HG02763 (cell line): ENCODE data around the gene SPTBN4.
"Not testable (repeated sequence)": the region's sequence is repeated elsewhere in the genome, so short reads cannot be mapped to it uniquely, and the experiment has no call there.

ENCODE experiments used
- ATAC-seq: cut with Tn5 transposase; IDR thresholded peaks from one replicate; pipeline ENCODE4 v1.9.1; 2021; ENCODE audit warnings: mild to moderate bottlenecking, moderate library complexity; ENCODE audit not compliant: unreplicated experiment

Gene SPTBN4

GRCh38 chr19:40556953-40557530, 90.2 kb downstream of the SPTBN4 start:
- ATAC-seq, result no peak

GRCh38 chr19:40559394-40559793, 92.6 kb downstream of the SPTBN4 start:
- ATAC-seq, result no peak

DNA sequence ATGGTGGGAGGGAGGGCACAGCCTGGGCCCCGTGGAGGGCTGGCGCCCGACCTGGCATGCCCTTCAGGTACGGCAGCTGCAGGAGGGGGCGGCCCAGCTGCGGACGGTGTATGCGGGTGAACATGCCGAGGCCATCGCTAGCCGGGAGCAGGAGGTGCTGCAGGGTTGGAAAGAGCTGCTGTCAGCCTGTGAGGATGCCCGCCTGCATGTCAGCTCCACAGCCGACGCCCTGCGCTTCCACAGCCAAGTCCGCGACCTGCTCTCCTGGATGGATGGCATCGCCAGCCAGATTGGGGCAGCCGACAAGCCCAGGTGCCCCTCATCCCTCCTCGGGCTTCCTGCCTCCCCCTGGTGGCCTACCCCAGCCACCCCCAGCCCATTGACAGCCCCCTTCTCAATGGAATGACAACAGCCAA, 93.3 kb downstream of the SPTBN4 start:
- no peak for ATAC-seq

DNA sequence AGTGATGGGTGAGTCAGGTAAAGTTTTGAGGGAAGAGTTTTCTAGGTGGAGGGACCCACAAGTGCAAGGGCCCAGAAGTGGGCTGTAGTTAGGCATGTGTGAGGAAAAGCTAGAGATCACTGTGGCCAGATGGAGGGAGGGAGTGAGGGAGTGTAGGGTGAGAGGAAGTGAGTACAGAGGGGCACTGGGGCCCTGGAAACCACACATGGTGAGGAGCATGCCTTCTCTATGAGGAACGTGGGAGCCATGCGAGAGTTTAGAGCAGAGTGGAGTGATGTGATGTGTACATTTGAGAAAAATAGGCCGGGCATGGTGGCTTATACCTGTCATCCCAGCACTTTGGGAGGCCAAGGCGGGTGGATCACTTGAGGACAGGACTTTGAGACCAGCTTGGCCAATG, 95.1 kb downstream of the SPTBN4 start:
- no peak for ATAC-seq

GRCh38 chr19:40564535-40564934, 97.7 kb downstream of the SPTBN4 start:
- ATAC-seq, result not testable (repeated sequence)

DNA sequence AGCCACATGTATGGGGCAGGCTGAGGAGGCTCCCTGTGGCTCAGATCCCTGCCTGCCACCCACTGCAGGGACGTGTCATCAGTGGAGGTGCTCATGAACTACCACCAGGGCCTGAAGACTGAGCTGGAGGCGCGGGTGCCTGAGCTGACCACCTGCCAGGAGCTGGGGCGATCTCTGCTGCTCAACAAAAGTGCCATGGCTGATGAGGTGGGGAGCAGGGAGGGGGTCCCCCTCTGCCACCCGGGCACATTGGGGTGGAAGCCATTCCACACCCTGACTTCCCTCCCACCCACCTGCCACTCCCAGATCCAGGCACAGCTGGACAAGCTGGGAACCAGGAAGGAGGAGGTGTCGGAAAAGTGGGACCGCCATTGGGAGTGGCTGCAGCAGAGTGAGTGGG, 98.6 kb downstream of the SPTBN4 start:
- no peak for ATAC-seq

DNA sequence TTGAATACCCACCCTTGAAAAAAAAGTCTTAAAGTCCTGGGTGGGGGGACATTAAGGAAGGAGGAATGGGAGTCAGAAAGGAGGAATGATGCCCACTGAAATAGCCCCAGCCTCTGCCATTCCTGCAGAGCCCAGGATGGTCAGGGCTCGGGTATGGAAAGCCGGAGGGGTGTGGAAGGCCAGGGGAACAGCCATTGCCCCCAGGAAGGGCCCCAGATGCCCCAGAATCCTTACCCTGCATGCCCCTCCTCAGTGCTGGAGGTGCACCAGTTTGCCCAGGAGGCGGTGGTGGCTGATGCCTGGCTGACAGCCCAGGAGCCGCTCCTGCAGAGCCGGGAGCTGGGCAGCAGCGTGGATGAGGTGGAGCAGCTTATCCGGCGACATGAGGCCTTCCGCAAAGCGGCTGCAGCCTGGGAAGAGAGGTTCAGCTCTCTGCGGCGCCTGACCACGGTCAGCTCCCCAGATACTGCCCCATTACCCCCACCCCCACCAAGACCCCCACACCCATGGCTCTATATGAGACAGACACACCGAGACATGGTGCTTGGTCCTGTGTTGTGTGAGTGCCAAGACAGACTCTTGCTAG, 99.2 kb downstream of the SPTBN4 start:
- ATAC-seq, result no peak

GRCh38 chr19:40567040-40567749, 100.4 kb downstream of the SPTBN4 start:
- no peak for ATAC-seq

DNA sequence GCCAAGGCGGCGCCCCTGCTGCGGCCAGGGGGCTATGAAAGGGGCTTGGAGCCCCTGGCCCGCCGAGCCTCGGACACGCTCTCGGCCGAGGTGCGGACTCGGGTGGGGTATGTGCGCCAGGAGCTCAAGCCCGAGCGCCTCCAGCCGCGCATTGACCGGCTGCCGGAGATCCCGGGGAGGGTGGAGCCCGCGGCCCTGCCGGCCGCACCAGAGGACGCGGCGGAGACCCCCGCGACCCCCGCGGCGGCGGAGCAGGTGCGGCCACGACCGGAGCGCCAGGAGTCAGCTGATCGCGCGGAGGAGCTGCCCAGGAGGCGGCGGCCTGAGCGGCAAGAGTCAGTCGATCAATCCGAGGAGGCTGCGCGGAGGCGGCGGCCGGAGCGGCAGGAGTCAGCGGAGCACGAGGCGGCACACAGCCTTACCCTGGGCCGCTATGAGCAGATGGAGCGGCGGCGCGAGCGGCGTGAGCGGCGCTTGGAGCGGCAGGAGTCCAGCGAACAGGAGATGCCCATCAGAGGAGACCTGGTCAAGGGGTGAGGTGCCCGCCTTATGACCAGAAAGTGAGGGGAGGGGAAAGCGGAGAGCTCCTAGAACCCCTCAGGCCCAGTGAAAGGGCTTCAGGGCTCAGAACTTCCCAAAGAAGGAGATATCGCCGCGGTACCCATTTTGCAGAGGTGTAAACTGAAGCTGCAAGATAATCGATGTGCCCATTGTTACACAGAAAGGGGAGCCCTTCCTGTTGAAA, 101.1 kb downstream of the SPTBN4 start:
- ATAC-seq, result no peak

- peak; percentile 83 for ATAC-seq
These were observed 103.7 kb downstream of the SPTBN4 start for GRCh38 chr19:40570313-40571004.

DNA sequence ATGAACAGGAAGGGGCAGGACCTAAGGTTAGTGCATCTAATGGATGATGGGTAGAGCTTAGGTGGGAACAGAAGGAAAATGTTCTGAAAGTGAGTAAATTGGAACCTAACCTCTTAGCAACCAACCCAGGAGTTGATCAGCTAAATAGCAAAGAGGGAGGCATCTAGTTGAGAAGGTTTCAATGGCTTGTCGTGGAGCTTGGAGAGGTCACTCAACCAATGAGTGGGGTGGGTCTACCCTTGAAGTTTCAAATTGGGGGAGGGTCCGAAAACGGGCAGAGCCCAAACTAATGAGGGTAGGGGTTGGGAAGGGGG, 104.2 kb downstream of the SPTBN4 start:
- ATAC-seq, result no peak

GRCh38 chr19:40571831-40572495, 105.2 kb downstream of the SPTBN4 start:
- ATAC-seq, result no peak

DNA sequence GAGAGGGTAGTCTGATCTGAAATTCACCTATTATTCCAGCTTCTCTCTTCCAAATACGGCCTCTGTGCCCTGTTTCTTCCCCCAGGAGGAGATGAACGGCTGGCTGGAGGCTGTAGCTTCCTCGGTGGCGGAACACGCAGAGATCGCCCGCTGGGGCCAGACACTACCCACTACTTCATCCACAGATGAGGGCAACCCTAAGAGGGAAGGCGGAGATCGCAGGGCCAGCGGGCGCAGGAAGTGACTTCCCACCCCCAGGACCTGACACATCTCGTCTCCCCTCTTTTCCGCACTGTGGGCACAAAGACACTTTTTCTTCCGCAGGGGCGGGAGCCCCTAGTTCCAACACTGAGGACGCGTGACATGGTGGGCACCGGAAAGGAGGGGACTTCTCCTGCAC, 108.5 kb downstream of the SPTBN4 start:
- no peak for ATAC-seq

DNA sequence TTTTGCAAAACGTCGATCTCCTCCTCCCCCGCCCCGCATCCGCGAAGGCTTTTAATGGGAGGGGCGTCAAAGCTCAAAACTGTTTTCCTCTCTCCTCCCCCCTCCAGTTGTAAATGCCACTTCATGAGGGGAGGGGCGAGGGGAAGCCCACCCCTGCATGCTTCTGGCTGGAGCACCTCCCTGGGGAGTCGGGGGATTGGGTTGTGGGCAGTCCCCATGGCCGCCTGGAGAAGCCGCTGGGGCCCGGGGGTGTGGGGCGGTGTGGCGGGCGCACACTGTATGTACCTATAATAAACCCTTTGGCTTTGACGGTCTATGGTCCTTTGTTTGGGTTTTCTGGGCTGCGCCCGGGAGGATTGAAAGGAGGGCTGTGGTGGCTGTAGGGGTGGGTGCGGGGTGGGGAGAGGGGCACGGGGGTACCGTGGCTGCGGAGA, 109.4 kb downstream of the SPTBN4 start:
- peak; percentile 4 for ATAC-seq

DNA sequence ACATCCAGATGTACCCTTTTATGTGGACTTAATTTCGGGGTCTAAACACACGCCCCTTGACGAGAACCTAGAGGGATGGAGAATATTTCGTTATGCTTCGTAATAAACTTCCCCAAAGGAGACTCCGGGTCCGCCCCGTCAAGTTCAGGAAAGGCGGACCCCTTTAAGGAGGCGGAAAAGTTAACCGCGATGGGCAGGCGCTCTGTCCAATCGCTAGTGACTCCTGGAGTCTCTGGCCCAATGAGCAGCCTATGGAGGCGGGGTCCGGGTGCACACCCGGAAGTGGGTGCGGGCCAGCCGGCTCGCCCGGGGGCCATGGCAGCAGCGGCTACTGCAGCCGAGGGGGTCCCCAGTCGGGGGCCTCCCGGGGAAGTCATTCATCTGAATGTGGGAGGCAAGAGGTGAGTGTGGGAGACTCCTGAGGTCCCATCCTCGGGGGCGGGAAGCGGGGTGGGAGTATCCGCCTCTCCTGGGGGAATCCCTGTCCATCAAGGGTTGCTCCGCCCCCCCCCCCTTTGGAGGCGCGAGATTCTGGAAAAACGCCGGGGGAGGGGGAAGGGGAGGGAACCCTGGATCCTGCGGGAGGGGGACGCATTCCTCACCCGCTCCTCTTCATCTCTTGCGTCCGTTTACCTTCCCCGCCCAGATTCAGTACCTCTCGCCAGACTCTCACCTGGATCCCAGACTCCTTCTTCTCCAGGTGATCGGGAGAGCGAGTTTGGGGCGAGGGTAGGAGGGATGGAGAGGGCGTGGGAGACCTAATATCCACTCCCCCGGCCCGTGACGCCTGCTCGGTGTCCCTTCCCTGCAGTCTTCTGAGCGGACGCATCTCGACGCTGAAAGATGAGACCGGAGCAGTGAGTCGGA, 110.0 kb downstream of the SPTBN4 start, which contains the start of gene SHKBP1:
TSS of gene SHKBP1 (plus strand) at position 289 of the 867 bp plus-strand sequence. CDS start at position 316, 27 bp downstream.
- ATAC-seq, result peak; percentile 95

GRCh38 chr19:40578442-40578908, 111.7 kb downstream of the SPTBN4 start:
- no peak for ATAC-seq

GRCh38 chr19:40580619-40581018, 113.8 kb downstream of the SPTBN4 start:
- no peak for ATAC-seq

DNA sequence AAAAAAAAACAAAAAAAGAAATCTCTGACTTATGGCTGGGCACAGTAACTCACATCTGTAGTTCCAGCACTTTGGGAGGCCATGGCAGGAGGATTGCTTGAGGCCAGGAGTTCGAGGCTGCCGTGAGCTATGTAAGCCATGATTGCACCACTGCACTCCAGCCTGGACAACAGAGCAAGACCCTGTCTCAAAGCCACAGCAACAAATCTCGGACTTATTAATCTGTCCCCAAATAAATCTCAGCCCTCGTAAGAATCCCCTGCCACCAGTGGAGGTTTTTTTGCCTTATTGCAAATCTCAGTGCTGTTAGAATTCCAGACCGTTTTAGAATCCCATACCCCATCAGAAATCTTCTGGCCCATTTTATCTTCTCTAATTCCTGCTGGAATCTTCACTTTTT, 114.7 kb downstream of the SPTBN4 start:
- no peak for ATAC-seq

GRCh38 chr19:40582467-40582866, 115.7 kb downstream of the SPTBN4 start:
- no peak for ATAC-seq
